Subcutaneous abdominal adipose tissue (tissue), 5 donors: ENCODE data around the gene HINT3.

Source experiments
- H3K27ac ChIP-seq: one replicate; pipeline ENCODE4 v1.7.0; 2013; ENCODE audit warnings: low read depth, mild to moderate bottlenecking, inconsistent platforms, low read length, moderate library complexity
- H3K27me3 ChIP-seq, 5 donors: one replicate each; pipeline ENCODE4 v1.7.0; 2013; ENCODE audit warnings: low read length in 5 of 5, inconsistent platforms in 1 of 5; ENCODE audit not compliant: control insufficient read depth in 5 of 5, insufficient read depth in 4 of 5
- H3K36me3 ChIP-seq, 5 donors: one replicate each; pipeline ENCODE4 v1.7.0; 2013; ENCODE audit warnings: low read length in 5 of 5; ENCODE audit not compliant: control insufficient read depth in 5 of 5, insufficient read depth in 5 of 5
- H3K4me1 ChIP-seq, 5 donors: one replicate each; pipeline ENCODE4 v1.7.0; 2013; ENCODE audit warnings: low read length in 5 of 5, mild to moderate bottlenecking in 3 of 5, moderate library complexity in 1 of 5; ENCODE audit not compliant: control insufficient read depth in 5 of 5, insufficient read depth in 5 of 5
- H3K4me3 ChIP-seq, 5 donors: one replicate each; pipeline ENCODE4 v1.7.0; 2013; ENCODE audit warnings: low read length in 5 of 5, low read depth in 1 of 5
- H3K9ac ChIP-seq, 5 donors: one replicate each; pipeline ENCODE4 v1.7.0; 2013; ENCODE audit warnings: low read length in 5 of 5, mild to moderate bottlenecking in 4 of 5, moderate library complexity in 3 of 5
- H3K9me3 ChIP-seq, 5 donors: one replicate each; pipeline ENCODE4 v1.7.0; 2013; ENCODE audit warnings: low read length in 5 of 5; ENCODE audit not compliant: control insufficient read depth in 5 of 5
- donor health status: healthy.
- donor health status: healthy.
- donor health status: healthy.
- donor health status: healthy.
- donor health status: healthy.

Gene HINT3

DNA sequence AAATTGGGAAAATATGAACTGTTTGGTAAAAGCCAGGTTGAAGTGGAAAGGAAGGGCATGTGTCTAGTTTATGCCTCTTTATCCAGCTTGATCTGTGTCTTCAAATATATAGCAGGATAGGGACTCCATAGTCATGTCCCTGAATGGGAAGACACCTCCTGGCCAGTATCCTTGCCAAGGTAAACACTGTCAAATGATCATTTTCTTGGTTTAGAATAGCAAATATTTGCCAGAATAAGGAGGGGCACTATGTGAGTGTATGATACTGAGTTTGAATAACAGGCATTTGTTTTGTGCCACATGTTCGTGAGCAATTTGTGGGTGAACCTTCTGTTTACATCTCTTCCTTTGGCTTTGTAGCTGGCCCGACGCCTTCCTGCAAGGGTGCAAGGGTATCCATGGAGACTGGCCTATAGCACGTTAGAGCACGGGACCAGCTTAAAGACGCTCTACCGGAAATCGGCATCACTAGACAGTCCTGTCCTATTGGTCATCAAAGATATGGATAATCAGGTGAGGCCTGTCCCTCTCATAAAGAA, 34.2 kb upstream of the HINT3 start:
- Histone ChIP-seq H3K9me3 (no peaks in the 10 kb centered on the region), H3K36me3 (peaks cover 35 to 54% (median 50%) of the 10 kb centered on the region in 5 donors), H3K9ac (no peak overlapping the region), H3K4me1 (peaks cover 3 to 20% (median 19%) of the 10 kb centered on the region in 5 donors), H3K27ac (no peak overlapping the region), H3K4me3 (no peak overlapping the region), H3K27me3 (no peaks in the 10 kb centered on the region)

- Histone ChIP-seq H3K36me3 (peaks cover 37 to 64% (median 54%) of the 10 kb centered on the region in 5 donors), H3K9me3 (no peaks in the 10 kb centered on the region), H3K27ac (no peak overlapping the region), H3K27me3 (no peaks in the 10 kb centered on the region), H3K4me3 (no peak overlapping the region), H3K4me1 (peaks cover 3 to 22% (median 15%) of the 10 kb centered on the region in 5 donors), H3K9ac (no peak overlapping the region)
These were observed 33.1 kb upstream of the HINT3 start for GRCh38 chr6:125923366-125923877.

- no peaks in the 10 kb centered on the region for H3K9me3 ChIP-seq
- H3K9ac ChIP-seq, result no peak overlapping the region
- H3K27me3 ChIP-seq, result no peaks in the 10 kb centered on the region
- peaks cover 37 to 70% (median 60%) of the 10 kb centered on the region in 5 donors for H3K36me3 ChIP-seq
- peaks cover 3 to 15% (median 8%) of the 10 kb centered on the region in 5 donors for H3K4me1 ChIP-seq
- H3K27ac ChIP-seq, result no peak overlapping the region
- H3K4me3 ChIP-seq, result no peak overlapping the region
These were observed 32.4 kb upstream of the HINT3 start for GRCh38 chr6:125924169-125924568.

GRCh38 chr6:125924697-125925358, 31.7 kb upstream of the HINT3 start:
- H3K9ac ChIP-seq, result no peak overlapping the region
- peaks cover 0 to 10% (median 5%) of the 10 kb centered on the region in 5 donors for H3K4me1 ChIP-seq
- H3K4me3 ChIP-seq, result no peak overlapping the region
- peaks cover 37 to 70% (median 60%) of the 10 kb centered on the region in 5 donors for H3K36me3 ChIP-seq
- no peaks in the 10 kb centered on the region for H3K27me3 ChIP-seq
- no peaks in the 10 kb centered on the region for H3K9me3 ChIP-seq
- H3K27ac ChIP-seq, result no peak overlapping the region

DNA sequence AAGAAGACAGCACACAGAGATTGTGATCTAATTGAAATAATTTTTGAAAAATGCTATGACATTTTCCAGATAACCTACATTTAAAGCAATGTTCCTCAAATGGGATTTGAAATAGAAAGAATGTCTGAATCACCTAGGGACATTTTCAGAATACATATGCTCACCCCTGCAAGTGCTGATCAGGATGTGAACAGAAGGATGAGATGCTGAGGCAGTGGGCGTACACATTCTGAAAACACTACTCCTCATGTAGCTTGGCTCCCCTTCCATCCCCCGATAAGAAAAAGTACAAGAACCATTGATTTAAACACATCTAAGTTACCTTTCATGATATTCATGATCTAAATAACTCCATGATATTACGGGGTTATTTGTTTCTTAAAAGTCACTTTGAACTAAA, 29.9 kb upstream of the HINT3 start:
- no peaks in the 10 kb centered on the region for H3K27me3 ChIP-seq
- peaks cover 46 to 71% (median 59%) of the 10 kb centered on the region in 5 donors for H3K36me3 ChIP-seq
- H3K9ac ChIP-seq, result no peak overlapping the region

GRCh38 chr6:125927761-125928160, 28.8 kb upstream of the HINT3 start:
- no peak overlapping the region for H3K27ac ChIP-seq

More for the DNA sequence above, 29.9 kb upstream of the HINT3 start:
- H3K27ac ChIP-seq, result no peak overlapping the region
- no peak overlapping the region for H3K4me3 ChIP-seq
- H3K9me3 ChIP-seq, result no peaks in the 10 kb centered on the region
- H3K4me1 ChIP-seq, result peaks cover 0 to 10% (median 5%) of the 10 kb centered on the region in 5 donors

DNA sequence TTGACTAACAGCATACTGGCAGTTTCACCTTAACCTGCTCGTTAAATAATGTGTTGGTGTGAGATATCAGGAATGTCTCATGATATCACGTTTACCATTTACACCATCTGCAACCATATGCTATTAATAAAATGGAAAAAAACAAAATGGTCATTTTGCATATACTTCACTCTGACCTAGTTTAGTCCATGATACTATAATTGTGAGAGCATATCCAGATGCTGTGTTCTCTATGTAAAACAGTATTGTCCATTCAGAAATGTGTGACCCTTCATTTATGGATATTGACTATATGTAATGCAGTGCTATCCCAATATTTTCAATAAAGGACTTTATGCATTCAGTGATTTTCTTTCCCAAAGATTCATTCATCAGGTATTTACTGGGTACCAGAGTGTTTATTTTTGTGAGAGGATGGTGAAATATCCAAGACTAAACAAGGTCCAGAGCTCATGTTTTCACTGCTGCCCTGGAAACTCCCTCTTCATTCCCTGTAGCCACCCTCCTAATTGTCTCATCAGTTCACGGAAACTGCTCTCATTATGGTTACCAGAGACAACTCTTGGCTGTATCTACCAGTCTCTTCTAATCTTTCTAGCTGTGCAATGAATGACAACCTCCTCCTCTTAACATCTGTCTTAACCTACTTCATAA, 25.7 kb upstream of the HINT3 start:
- no peak overlapping the region for H3K4me3 ChIP-seq
- H3K27ac ChIP-seq, result no peak overlapping the region
- no peaks in the 10 kb centered on the region for H3K27me3 ChIP-seq
- no peak overlapping the region for H3K9ac ChIP-seq
- H3K9me3 ChIP-seq, result no peaks in the 10 kb centered on the region
- peaks cover 13 to 34% (median 22%) of the 10 kb centered on the region in 5 donors for H3K36me3 ChIP-seq
- H3K4me1 ChIP-seq, result peaks cover 0 to 6% (median 0%) of the 10 kb centered on the region in 5 donors

More at GRCh38 chr6:125927761-125928160, 28.8 kb upstream of the HINT3 start:
- peaks cover 39 to 60% (median 48%) of the 10 kb centered on the region in 5 donors for H3K36me3 ChIP-seq
- H3K4me1 ChIP-seq, result peaks cover 0 to 10% (median 5%) of the 10 kb centered on the region in 5 donors
- no peaks in the 10 kb centered on the region for H3K27me3 ChIP-seq
- no peak overlapping the region for H3K4me3 ChIP-seq
- no peaks in the 10 kb centered on the region for H3K9me3 ChIP-seq
- H3K9ac ChIP-seq, result no peak overlapping the region

DNA sequence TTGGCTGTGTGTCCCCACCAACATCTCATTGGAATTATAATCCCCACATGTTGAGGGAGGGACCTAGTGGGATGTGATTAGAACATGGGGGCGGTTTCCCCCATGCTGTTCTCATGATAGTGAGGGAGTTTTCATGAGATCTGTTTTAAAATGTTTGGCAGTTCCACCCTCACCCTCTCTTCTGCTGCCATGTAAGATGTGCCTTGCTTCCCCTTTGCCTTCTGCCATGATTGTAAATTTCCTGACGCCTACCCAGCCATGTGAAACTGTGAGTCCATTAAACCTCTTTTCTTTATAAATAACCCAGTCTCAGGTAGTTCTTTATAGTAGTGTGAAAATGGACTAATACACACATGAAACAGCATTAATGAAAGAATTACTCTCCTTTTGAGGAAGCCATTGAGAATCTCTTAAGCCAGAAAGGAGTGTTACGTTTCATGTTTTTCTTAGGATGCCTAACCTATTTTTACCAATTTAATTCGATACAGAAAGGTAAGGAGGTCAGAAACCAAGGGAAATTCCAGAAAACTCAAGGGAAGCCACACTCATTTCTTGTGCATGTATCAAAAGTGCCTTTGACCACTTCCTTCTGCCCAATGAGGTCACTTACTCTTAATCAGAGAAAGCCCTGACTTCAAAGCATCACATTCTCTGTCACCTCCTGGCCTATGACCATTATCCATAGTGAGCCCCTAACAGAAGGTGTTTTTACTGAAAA, 24.7 kb upstream of the HINT3 start:
- Histone ChIP-seq H3K9me3 (no peaks in the 10 kb centered on the region), H3K27me3 (no peaks in the 10 kb centered on the region), H3K36me3 (peaks cover 13 to 34% (median 22%) of the 10 kb centered on the region in 5 donors), H3K4me1 (peaks cover 0 to 6% (median 0%) of the 10 kb centered on the region in 5 donors), H3K4me3 (no peak overlapping the region), H3K9ac (no peak overlapping the region), H3K27ac (no peak overlapping the region)

DNA sequence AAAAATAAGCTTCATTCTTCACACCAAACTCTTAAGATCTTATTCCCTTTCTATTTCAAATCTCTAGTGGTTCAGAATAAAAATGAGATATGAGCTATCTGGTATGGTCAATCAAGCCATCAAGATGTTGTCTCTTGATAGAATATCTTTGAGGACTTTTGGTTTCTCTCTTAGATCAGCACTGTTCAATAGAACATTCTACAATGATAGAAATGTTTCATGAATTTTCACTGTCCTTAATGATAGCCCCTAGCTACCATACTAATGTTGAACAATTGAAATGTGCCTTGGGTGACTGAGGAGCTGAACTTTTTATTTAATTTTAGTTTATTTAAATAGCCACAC, 24.1 kb upstream of the HINT3 start:
- Histone ChIP-seq H3K4me3 (no peak overlapping the region), H3K9me3 (no peaks in the 10 kb centered on the region), H3K27me3 (no peaks in the 10 kb centered on the region), H3K27ac (no peak overlapping the region), H3K4me1 (peaks cover 0 to 5% (median 0%) of the 10 kb centered on the region in 5 donors), H3K9ac (no peak overlapping the region), H3K36me3 (peaks cover 12 to 32% (median 21%) of the 10 kb centered on the region in 5 donors)
